Measurements from ENCODE around the gene CADM1.

Gene CADM1

GRCh38 chr11:115271643-115272042 lies 232.6 kb downstream of the CADM1 start:
- FAIRE-seq (no peak), DNase-seq (ENCODE audit: insufficient read length, low spot score) (no peak)
- no peak for TF ChIP-seq POLR2A (IDR thresholded peaks at IDR 0.05; ENCODE audit: low read depth, low read length)

- TF ChIP-seq POLR2A (IDR thresholded peaks at IDR 0.05; ENCODE audit: low read depth, low read length), result no peak
- DNase-seq (ENCODE audit: insufficient read length, low spot score) (no peak), FAIRE-seq (no peak)
Measured at GRCh38 chr11:115269191-115269950, 234.8 kb downstream of the CADM1 start.

- FAIRE-seq (no peak), DNase-seq (ENCODE audit: insufficient read length, low spot score) (no peak)
- no peak for TF ChIP-seq POLR2A (IDR thresholded peaks at IDR 0.05; ENCODE audit: low read depth, low read length)
Measured at GRCh38 chr11:115267871-115268270, 236.3 kb downstream of the CADM1 start.

GRCh38 chr11:115267238-115267781 lies 236.9 kb downstream of the CADM1 start:
- FAIRE-seq, result no peak
- no peak for DNase-seq (ENCODE audit: insufficient read length, low spot score)
- no peak for TF ChIP-seq POLR2A (IDR thresholded peaks at IDR 0.05; ENCODE audit: low read depth, low read length)

GRCh38 chr11:115266066-115266639 lies 238.1 kb downstream of the CADM1 start:
- no peak for DNase-seq (ENCODE audit: insufficient read length, low spot score)
- no peak for TF ChIP-seq POLR2A (IDR thresholded peaks at IDR 0.05; ENCODE audit: low read depth, low read length)

GRCh38 chr11:115263799-115264656 lies 240.2 kb downstream of the CADM1 start:
- no peak for DNase-seq (ENCODE audit: insufficient read length, low spot score)
- TF ChIP-seq POLR2A (IDR thresholded peaks at IDR 0.05; ENCODE audit: low read depth, low read length), result no peak
- FAIRE-seq, result no peak

More at GRCh38 chr11:115266066-115266639, 238.1 kb downstream of the CADM1 start:
- no peak for FAIRE-seq

GRCh38 chr11:115258216-115258615 lies 246.0 kb downstream of the CADM1 start:
- TF ChIP-seq POLR2A (IDR thresholded peaks at IDR 0.05; ENCODE audit: low read depth, low read length), result no peak
- DNase-seq (ENCODE audit: insufficient read length, low spot score) (no peak), FAIRE-seq (no peak)

- DNase-seq (ENCODE audit: insufficient read length, low spot score) (no peak), FAIRE-seq (no peak)
- TF ChIP-seq POLR2A (IDR thresholded peaks at IDR 0.05; ENCODE audit: low read depth, low read length), result no peak
Measured at GRCh38 chr11:115257678-115258077, 246.5 kb downstream of the CADM1 start.

- DNase-seq (ENCODE audit: insufficient read length, low spot score), result no peak
- FAIRE-seq, result no peak
- no peak for TF ChIP-seq POLR2A (IDR thresholded peaks at IDR 0.05; ENCODE audit: low read depth, low read length)
Measured at GRCh38 chr11:115257270-115257669, 246.9 kb downstream of the CADM1 start.

GRCh38 chr11:115256397-115257197 lies 247.6 kb downstream of the CADM1 start:
- FAIRE-seq (no peak), DNase-seq (ENCODE audit: insufficient read length, low spot score) (no peak)
- TF ChIP-seq POLR2A (IDR thresholded peaks at IDR 0.05; ENCODE audit: low read depth, low read length), result no peak

GRCh38 chr11:115255006-115255762 lies 249.0 kb downstream of the CADM1 start:
- no peak for TF ChIP-seq POLR2A (IDR thresholded peaks at IDR 0.05; ENCODE audit: low read depth, low read length)
- DNase-seq (ENCODE audit: insufficient read length, low spot score) (no peak), FAIRE-seq (no peak)

- no peak for FAIRE-seq
- no peak for TF ChIP-seq POLR2A (IDR thresholded peaks at IDR 0.05; ENCODE audit: low read depth, low read length)
- DNase-seq (ENCODE audit: insufficient read length, low spot score), result no peak
Measured at GRCh38 chr11:115251126-115251525, 253.1 kb downstream of the CADM1 start.
